Heart right ventricle (tissue), 16 donors: ENCODE measurements around the gene KLHL12. TPM values are rescaled to one million over a fixed set of nuclear protein-coding genes. Genes with fewer than 3 reads are reported as not detected.
A peak's percentile ranks its signal among the peaks of the same experiment; 100 is the strongest.

Experiments used
- ATAC-seq, 8 donors: fragments of 200-7000 bp; cut with Tn5 transposase; one replicate each; pipeline ENCODE4 v1.9.1; 2020; ENCODE audit warnings: mild to moderate bottlenecking in 8 of 8, moderate library complexity in 8 of 8, moderate number of reproducible peaks in 1 of 8
- DNase-seq, 2 donors: peaks; one replicate each; pipeline ENCODE4 v3.0.0-alpha.2; 2020
- H3K27ac ChIP-seq, 10 donors: fragments of 200-600 bp; sonication (generic) in 2 of 10; one replicate each; pipeline versions ENCODE4 v1.5.0 to v1.8.0; 2020 to 2022; ENCODE audit warnings: mild to moderate bottlenecking in 3 of 10
- H3K27me3 ChIP-seq, 7 donors: fragments of 200-600 bp; one replicate each; pipeline ENCODE4 v1.8.0; 2021 to 2022; ENCODE audit warnings: mild to moderate bottlenecking in 2 of 7
- H3K36me3 ChIP-seq, 9 donors: fragments of 200-600 bp; sonication (generic) in 1 of 9; one replicate each; pipeline versions ENCODE4 v1.5.0 to v1.8.0; 2020 to 2022; ENCODE audit warnings: mild to moderate bottlenecking in 2 of 9
- H3K4me1 ChIP-seq, 9 donors: fragments of 200-600 bp; sonication (generic) in 1 of 9; one replicate each; pipeline versions ENCODE4 v1.5.0 to v1.8.0; 2020 to 2022; ENCODE audit warnings: mild to moderate bottlenecking in 4 of 9
- H3K4me3 ChIP-seq, 10 donors: fragments of 200-600 bp; sonication (generic) in 2 of 10; one replicate each; pipeline versions ENCODE4 v1.5.0 to v1.8.0; 2020 to 2022; ENCODE audit warnings: mild to moderate bottlenecking in 7 of 10, moderate library complexity in 2 of 10
- H3K9me3 ChIP-seq, 11 donors: fragments of 200-600 bp in 10 of 11; sonication (generic) in 2 of 11; one replicate each; pipeline versions ENCODE4 v1.5.0 to v1.8.0; 2013 to 2022; ENCODE audit warnings: mild to moderate bottlenecking in 2 of 11, control low read depth in 1 of 11, moderate library complexity in 1 of 11
- WGBS, 2 donors: extraction: QIAGEN DNeasy Blood & Tissue Kit; methylation state at CpG; one replicate each; pipeline ENCODE4 v1.1.7; 2013; ENCODE audit warnings: inconsistent platforms in 1 of 2; 5-methylcytosine and 5-hydroxymethylcytosine counted together
- intact Hi-C, 10 donors: fragments of 100-400 bp; cut with DNase I; formaldehyde crosslinking; loops; one replicate each; pipeline versions ENCODE4 v1.11.1 to v1.14.2; 2022
- polyA plus RNA-seq, 2 donors: library from polyadenylated mRNA; stranded (reverse); fragments of 200-250 nt; gene quantifications; one replicate each; pipeline ENCODE4 v1.2.3, GENCODE V29; 2013
- total RNA-seq, 10 donors: library from RNA; stranded (reverse); fragmentation: NEBNext Ultra II Directional in 3 of 10; extraction: Animal tissue kit (Norgen Biotek cat#: 25700) in 3 of 10; gene quantifications; one replicate each; pipeline versions ENCODE4 v1.2.1 to v1.2.4, GENCODE V29; 2021 to 2023
- TF ChIP-seq, protein P1 (sequence below), 9 donors: fragments of 200-600 bp; sonication (generic) in 2 of 9; IDR thresholded peaks; one replicate each; pipeline versions ENCODE4 v1.5.0 to v1.8.0; 2021 to 2022; ENCODE audit warnings: antibody characterized with exemption in 9 of 9, mild to moderate bottlenecking in 5 of 9, moderate library complexity in 1 of 9
- donor health status: Arrhythmogenic right ventricular cardiomyopathy.
- donor health status: ischemic (EF 13 %, LVEDD 7.1; RV severe dilation, severe dysfunction).
- donor health status: healthy with polysubstance abuse.
- donor health status: DM: no; HTN: yes; CAD: no.
- donor health status: DM: no; HTN: no; CAD: no.
- donor health status: ischemic (EF 25% LVEDD 6.9; RV normal size, moderate dysfunction).
- donor health status: ischemic (EF 25% LVEDD 5.7; RV mildly dilated, moderate dysfunction).
- donor health status: healthy.
- donor health status: DM: yes; HTN: yes; CAD: no.
- donor health status: Ischemic cardiomyopathy.
- donor health status: ischemic (EF 35%, LVEDD 5.7; RV mildly dilated, moderate dysfunction).
- donor health status: nonischemic (EF 11% LVEDD 7.7; RV severe dilation, severe dysfunction).
- donor health status: DM: yes; HTN: yes; CAD: no.
- donor health status: PGD.
- donor health status: ischemic (EF 29% LVEDD 5.4; RV normal size, mild dysfunction).
- donor health status: nonischemic (EF 23%, LVEDD 6.1; RV moderate dilation, normal function).

KLHL12 gene
- total and polyA plus RNA-seq, 12 donors: 9.8 to 31.5 (median 22.2) TPM

DNA sequence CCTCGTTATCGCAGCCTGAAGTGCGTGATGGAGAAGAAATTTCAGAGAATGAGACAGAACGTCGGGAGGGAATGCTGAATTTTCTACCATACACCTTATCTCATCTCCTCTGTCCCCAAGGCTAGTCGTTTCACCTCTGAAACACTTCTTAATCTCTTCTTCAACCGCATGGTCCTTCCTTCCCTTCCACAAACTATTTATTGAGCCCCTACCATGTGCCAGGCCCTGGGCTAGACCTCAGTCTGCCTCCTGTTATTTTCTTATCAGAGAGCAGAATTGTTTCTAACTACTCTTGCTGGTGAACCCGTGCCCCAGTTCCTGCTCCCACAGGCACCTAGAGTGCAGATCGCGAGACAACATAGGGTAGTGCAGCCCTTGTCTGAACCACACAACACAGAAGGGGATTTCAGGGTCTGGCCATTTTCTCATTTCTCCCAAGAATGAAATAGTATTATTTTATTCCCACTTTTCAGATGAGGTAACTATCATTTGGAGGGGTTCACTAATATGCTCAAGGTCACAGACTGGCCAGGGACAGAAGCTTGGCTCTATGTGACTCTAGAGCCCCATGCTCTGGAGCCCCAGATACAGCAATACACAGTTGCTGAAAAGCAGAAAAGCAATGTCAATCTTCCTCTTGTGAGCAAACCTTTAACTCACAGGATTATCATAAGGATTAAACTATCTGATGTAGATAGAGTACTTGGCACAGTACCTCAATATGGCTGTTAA lies 31.7 kb upstream of the KLHL12 start:
- Histone ChIP-seq H3K4me1 (peaks cover 4 to 73% (median 47%) of the 10 kb centered on the region in 9 donors), H3K27me3 (no peaks in the 10 kb centered on the region), H3K27ac (peak overlapping the region; percentile 26 to 97 (median 92)), H3K4me3 (peak overlapping the region; percentile 72 to 98 (median 89)), H3K36me3 (peaks cover 0 to 43% (median 19%) of the 10 kb centered on the region in 9 donors), H3K9me3 (no peaks in the 10 kb centered on the region)
- ATAC-seq (peak in 5 of 8 donors; percentile 1 to 9 (median 3)), DNase-seq (no peak)
- 1 to 2% methylated on average over 10 of the region's 10 CpGs for WGBS, 2 donors
- TF ChIP-seq, protein P1, sequence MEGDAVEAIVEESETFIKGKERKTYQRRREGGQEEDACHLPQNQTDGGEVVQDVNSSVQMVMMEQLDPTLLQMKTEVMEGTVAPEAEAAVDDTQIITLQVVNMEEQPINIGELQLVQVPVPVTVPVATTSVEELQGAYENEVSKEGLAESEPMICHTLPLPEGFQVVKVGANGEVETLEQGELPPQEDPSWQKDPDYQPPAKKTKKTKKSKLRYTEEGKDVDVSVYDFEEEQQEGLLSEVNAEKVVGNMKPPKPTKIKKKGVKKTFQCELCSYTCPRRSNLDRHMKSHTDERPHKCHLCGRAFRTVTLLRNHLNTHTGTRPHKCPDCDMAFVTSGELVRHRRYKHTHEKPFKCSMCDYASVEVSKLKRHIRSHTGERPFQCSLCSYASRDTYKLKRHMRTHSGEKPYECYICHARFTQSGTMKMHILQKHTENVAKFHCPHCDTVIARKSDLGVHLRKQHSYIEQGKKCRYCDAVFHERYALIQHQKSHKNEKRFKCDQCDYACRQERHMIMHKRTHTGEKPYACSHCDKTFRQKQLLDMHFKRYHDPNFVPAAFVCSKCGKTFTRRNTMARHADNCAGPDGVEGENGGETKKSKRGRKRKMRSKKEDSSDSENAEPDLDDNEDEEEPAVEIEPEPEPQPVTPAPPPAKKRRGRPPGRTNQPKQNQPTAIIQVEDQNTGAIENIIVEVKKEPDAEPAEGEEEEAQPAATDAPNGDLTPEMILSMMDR (IDR thresholded peaks at IDR 0.05): no peak
- intact Hi-C loops: loop anchor here in 1 of 10 donors (10.0 kb wide), 1 partner anchor 46 kb away; the partner anchor contains the start of gene TMEM183A

GRCh38 chr1:202957733-202958543 lies 30.9 kb upstream of the KLHL12 start, which contains the start of gene ADIPOR1:
ADIPOR1 (minus strand) TSS chr1:202958312; CDS start chr1:202951070, 7,242 bp downstream.
- peak; percentile 91 for DNase-seq
- Histone ChIP-seq H3K27me3 (no peaks in the 10 kb centered on the region), H3K36me3 (peaks cover 0 to 35% (median 14%) of the 10 kb centered on the region in 9 donors), H3K9me3 (no peaks in the 10 kb centered on the region), H3K27ac (peak within 1 kb of the TSS; percentile 82 to 97 (median 92)), H3K4me1 (peaks cover 4 to 73% (median 53%) of the 10 kb centered on the region in 9 donors), H3K4me3 (peak within 1 kb of the TSS; percentile 72 to 98 (median 89))
- WGBS, 2 donors: 0% methylated on average over 76 to 86 of the region's 86 CpGs
- ATAC-seq: peak; percentile 97 to 99 (median 98)
- intact Hi-C loops: loop anchor here in 1 of 10 donors (10.0 kb wide), 1 partner anchor 47 kb away; the partner anchor contains the start of gene TMEM183A
- TF ChIP-seq, protein P1 (IDR thresholded peaks at IDR 0.05): peak in 8 of 9 donors; percentile 9 to 49 (median 22)

DNA sequence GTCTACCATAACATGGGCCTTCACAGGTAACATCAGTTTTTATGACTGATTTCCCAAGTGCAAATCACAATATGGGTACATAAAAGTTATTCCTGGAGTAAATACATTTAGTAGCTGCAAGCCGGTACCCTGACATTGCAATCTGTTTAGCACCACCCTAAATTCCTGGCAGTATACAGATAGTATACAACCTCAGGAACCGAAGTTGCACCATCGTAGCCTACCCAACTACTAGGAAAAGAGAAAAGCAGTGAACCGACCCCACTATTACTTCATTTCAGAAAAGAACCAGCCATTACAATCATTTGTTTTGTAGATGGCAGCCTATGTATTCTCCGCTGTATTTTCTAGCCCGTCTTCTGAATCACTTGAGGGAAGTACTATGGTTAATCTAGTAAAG lies 29.9 kb upstream of the KLHL12 start:
- Histone ChIP-seq H3K36me3 (peaks cover 0 to 25% (median 4%) of the 10 kb centered on the region in 9 donors), H3K27me3 (no peaks in the 10 kb centered on the region), H3K9me3 (no peaks in the 10 kb centered on the region), H3K4me3 (peak overlapping the region; percentile 72 to 98 (median 89)), H3K27ac (peak overlapping the region in 6 of 10 donors; percentile 87 to 97 (median 94)), H3K4me1 (peaks cover 4 to 76% (median 62%) of the 10 kb centered on the region in 9 donors)
- intact Hi-C loops: loop anchor here in 1 of 10 donors (10.0 kb wide), 1 partner anchor 48 kb away; the partner anchor contains the start of gene TMEM183A
- 65 to 66% methylated on average over 6 of the region's 6 CpGs for WGBS, 2 donors
- DNase-seq (no peak), ATAC-seq (no peak)
- TF ChIP-seq, protein P1 (IDR thresholded peaks at IDR 0.05): no peak
